ENCODE results near the gene PRKG1. TPM values are rescaled to one million over a fixed set of nuclear protein-coding genes. Genes with fewer than 3 reads are reported as not detected.

Gene PRKG1
- total and polyA plus RNA-seq, 2 of the 8 experiments (the other 6 are each of a cell fraction or from before 2014, with no cell fraction given): 4.2 to 15.2 TPM

DNA sequence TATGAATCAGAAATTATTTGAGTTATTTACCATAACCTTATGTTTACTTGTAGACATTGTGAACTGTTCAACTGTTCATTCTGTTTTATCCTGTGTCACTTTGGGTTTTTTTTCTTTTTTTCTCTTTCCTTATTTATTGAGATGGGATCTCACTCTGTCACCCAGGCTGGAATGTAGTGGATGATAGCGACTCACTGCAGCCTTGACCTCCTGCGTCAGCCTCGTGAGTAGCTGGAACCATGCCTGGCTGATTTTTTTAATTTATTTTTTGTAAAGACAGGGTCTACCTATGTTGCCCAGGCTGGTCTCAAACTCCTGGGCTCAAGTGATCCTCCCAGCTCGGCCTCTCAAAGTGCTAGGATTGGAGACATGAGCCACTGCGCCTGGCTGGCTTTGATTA lies 528.0 kb downstream of the PRKG1 start:
- Histone ChIP-seq H3K23me2 (ENCODE audit: low read depth, low read length) (no peaks in the 10 kb centered on the region), H3K79me2 (ENCODE audit: control insufficient read depth in 1 of 2, insufficient read depth in 2 of 2, low read length in 2 of 2) (no peaks in the 10 kb centered on the region), H3K4me3 (ENCODE audit: extremely low read depth in 1 of 4, insufficient read depth in 2 of 4, low read depth in 3 of 4, low read length in 4 of 4) (no peak overlapping the region), H4K20me1 (replicated peaks in 1 of 2; ENCODE audit: control insufficient read depth in 1 of 2, insufficient read depth in 2 of 2, low read length in 2 of 2) (no peaks in the 10 kb centered on the region), H2BK20ac (ENCODE audit: low read length) (no peak overlapping the region), H3K4me2 (ENCODE audit: insufficient read depth in 1 of 2, low read depth in 2 of 2, low read length in 2 of 2) (no peak overlapping the region), H2BK120ac (replicated peaks; ENCODE audit: low read depth, low read length) (no peak overlapping the region), H3K27me3 (replicated peaks in 1 of 4; ENCODE audit: control insufficient read depth in 3 of 4, extremely low read depth in 1 of 4, insufficient read depth in 3 of 4, low read length in 3 of 4) (no peaks in the 10 kb centered on the region), H3K9ac (replicated peaks in 1 of 4; ENCODE audit: extremely low read depth in 1 of 4, low read depth in 3 of 4, low read length in 3 of 4) (no peak overlapping the region), H2BK5ac (ENCODE audit: low read depth, low read length) (no peak overlapping the region), H2AK5ac (ENCODE audit: low read depth, low read length) (no peak overlapping the region), H3K4ac (replicated peaks; ENCODE audit: insufficient read length, low read depth, low read length) (no peak overlapping the region), H2AFZ (ENCODE audit: low read length) (no peak overlapping the region), H3K56ac (replicated peaks; ENCODE audit: insufficient read length, low read depth, low read length) (no peak overlapping the region), H3K79me1 (ENCODE audit: low read depth, low read length) (no peaks in the 10 kb centered on the region), H3K18ac (ENCODE audit: extremely low read depth, low read length) (no peak overlapping the region), H2BK15ac (ENCODE audit: low read length) (no peak overlapping the region), H3K36me3 (ENCODE audit: control insufficient read depth in 2 of 4, insufficient read depth in 4 of 4, low read length in 3 of 4) (no peaks in the 10 kb centered on the region), H3K27ac (ENCODE audit: low read depth, low read length) (no peak overlapping the region), H4K5ac (ENCODE audit: insufficient read length, low read depth, low read length) (no peak overlapping the region), H3K4me1 (replicated peaks in 1 of 4; ENCODE audit: control insufficient read depth in 3 of 4, insufficient read depth in 4 of 4, low read length in 3 of 4) (no peaks in the 10 kb centered on the region), H4K91ac (replicated peaks; ENCODE audit: insufficient read length, low read length) (no peak overlapping the region), H3K14ac (ENCODE audit: insufficient read length) (no peak overlapping the region), H2BK12ac (ENCODE audit: low read depth, low read length) (no peak overlapping the region), H4K8ac (ENCODE audit: extremely low read depth, insufficient read depth, low read length) (no peak overlapping the region), H3K23ac (ENCODE audit: insufficient read length) (no peak overlapping the region), H3K9me3 (ENCODE audit: insufficient read depth in 2 of 2, low read depth in 1 of 2, low read length in 1 of 2) (no peaks in the 10 kb centered on the region)
- ChIA-PET CTCF (ENCODE audit: partially characterized antibody) (no interaction called here), POLR2A (ENCODE audit: partially characterized antibody) (no interaction called here)
- FAIRE-seq (no peak), DNase-seq (ENCODE audit: low read depth in 1 of 2, low spot score in 2 of 2) (no peak)
- TF ChIP-seq BRCA1 (IDR thresholded peaks at IDR 0.05; ENCODE audit: low read depth, low read length): no peak
- TF ChIP-seq TAF7 (optimal IDR thresholded peaks at IDR 0.05; ENCODE audit: borderline replicate concordance, low read depth, low read length): no peak
- no peak for TF ChIP-seq SUZ12 (IDR thresholded peaks at IDR 0.05; ENCODE audit: low read length)
- no peak for TF ChIP-seq TEAD4 (IDR thresholded peaks at IDR 0.05; ENCODE audit: low read depth, low read length)
- no peak for TF ChIP-seq HDAC2 (IDR thresholded peaks at IDR 0.05; ENCODE audit: borderline replicate concordance in 1 of 2, low read depth in 2 of 2, low read length in 2 of 2)
- no peak for TF ChIP-seq ATF3 (IDR thresholded peaks at IDR 0.05; ENCODE audit: insufficient read depth, low read depth, low read length)
- TF ChIP-seq HDAC6 (IDR thresholded peaks at IDR 0.05; ENCODE audit: low read depth, low read length): no peak
- WGBS, 2 experiments (ENCODE audit: extremely low coverage in 1 of 2, insufficient coverage in 1 of 2, insufficient read length in 1 of 2, insufficient replicate concordance in 2 of 2, low coverage in 1 of 2, low lambda C conversion rate in 2 of 2, missing lambda C conversion rate in 1 of 2): 90% methylated on average over 5 of the region's 5 CpGs; no CpG with 5 or more reads in 1 of the 2 experiments

All from H1 (cell line).